Endothelial cell of hepatic sinusoid (primary cell): ENCODE data around the gene CD63.

Experiments used
- in situ Hi-C: cut with HindIII; loops from 2 replicates; pipeline ENCODE4 v1.10.0; 2017; ENCODE audit warnings: low sequenced_read_pairs

CD63 gene

GRCh38 chr12:55741931-55742680, 13.3 kb upstream of the CD63 start:
- in situ Hi-C loops: no loop called here

DNA sequence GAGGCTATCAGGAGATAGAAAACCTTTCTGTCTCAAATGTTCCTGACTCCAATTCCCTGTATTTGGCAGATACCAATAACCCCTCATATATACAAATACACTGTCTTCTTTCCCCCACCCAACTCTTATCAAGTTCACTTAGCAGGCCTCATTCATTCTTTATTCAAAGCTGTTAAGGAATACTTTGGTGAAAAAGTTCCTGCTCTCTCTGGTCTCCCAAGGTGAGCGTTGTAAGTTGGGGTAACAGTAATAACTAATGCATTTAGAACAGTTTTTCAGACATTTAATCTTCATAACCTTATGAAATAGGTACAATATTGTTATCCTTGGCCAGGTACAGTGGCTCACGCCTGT, 10.2 kb upstream of the CD63 start:
- in situ Hi-C loops: no loop called here

DNA sequence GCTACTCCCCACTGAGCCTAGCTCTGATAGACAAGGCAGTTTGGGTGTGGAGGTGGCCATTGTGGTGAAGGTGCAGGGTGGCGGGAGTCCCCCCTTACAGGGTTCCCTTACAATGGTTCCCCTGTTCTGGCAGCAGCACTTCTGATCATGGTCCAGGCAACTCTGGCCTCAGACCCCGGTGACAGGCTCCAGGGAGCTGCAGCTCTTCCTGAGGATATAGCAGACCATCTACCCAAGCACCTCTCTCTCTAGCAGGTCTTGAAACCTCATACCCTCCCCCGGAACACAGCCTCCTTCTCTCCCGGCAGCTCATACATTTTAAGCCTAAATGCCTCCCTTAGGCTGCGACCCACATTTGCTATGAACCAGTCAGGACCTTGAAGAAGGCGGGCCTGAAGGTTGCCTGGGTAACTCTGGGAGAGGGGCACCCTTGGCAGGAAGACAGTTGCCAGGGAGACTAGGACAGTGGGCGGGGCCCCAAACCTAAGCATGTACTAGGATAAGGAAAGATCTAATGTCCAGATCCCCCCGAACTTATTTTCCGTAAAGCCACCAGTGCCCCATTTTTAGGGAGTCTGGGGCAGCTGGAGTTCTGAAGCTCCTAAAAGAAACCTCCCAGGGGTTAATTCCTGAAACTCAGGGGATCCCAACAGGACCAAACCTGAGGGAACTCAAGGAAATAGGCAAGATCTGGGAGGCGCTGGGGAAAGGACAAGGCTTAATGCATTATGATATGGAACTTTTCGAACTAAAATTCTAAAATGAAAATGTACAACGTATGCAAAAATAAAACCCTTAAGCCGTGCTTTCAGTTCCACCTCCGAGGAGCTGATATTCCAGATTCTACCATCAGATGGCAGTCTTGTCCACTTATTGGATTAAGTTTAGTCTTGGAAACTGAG, 9.6 kb upstream of the CD63 start:
- in situ Hi-C loops: no loop called here

GRCh38 chr12:55737581-55738122, 8.8 kb upstream of the CD63 start:
- in situ Hi-C loops: no loop called here

GRCh38 chr12:55736780-55737580, 8.2 kb upstream of the CD63 start:
- in situ Hi-C loops: no loop called here

DNA sequence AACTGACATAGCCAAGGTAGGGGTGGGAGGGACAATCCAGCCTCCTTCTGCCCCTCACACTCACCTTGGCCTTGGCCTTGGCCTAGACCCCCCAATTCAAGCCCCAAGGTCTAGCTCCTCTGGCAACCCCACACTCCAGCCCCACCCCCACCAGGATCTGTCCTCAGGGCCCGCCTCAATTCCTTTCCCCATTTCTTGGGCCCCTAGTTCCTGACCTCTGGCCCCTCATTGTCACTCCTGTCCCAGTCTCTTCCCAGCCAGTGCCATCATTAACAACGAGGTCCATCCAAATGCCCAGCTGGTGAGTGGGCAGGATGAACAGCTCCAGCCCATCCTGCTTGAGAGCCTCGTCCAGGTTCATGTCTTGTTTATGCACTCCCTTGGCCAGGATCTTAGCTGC, 7.3 kb upstream of the CD63 start:
- in situ Hi-C loops: no loop called here

DNA sequence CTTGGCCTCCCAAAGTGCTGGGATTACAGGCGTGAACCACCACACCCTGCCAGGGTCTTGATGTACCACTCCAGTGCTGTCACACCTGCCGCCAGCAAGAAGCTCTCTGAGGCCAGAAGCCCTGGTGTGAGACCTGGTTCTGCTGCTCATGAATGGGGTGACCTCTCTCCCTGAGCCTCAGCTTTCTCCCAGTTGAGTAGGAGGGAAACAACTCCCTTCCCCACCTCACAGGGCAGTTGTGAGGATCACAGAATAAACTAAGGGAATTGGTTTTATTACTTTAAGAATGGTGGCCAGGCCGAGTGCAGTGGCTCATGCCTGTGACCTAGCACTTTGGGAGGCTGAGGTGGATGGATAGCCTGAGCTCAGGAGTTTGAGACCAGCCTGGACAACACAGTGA, 5.8 kb upstream of the CD63 start:
- in situ Hi-C loops: no loop called here

- in situ Hi-C loops: no loop called here
These were observed 5.0 kb upstream of the CD63 start for GRCh38 chr12:55733858-55734257.

DNA sequence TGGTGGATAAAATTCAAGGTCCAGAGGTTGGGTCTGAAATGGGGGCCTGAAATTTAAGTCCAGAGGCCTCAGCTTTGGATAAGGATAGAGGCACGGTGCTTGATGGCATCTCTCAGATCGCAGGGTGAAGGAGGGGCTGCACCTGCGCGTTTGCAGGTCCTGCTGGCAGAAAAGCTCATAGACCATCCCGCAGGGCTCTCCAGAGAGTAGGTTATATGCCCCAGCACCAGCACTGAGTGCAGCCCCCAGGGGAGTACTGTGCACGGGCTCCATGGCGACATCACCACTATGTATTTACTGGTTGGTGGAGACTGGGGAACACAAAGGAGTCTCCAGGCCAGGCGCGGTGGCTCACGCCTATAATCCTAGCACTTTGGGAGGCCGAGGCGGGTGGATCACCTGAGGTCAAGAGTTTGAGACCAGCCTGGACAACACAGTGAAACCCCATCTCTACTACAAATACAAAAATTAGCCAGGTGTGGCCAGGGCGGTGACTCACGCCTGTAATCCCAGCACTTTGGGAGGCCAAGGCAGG, 4.3 kb upstream of the CD63 start:
- in situ Hi-C loops: no loop called here

DNA sequence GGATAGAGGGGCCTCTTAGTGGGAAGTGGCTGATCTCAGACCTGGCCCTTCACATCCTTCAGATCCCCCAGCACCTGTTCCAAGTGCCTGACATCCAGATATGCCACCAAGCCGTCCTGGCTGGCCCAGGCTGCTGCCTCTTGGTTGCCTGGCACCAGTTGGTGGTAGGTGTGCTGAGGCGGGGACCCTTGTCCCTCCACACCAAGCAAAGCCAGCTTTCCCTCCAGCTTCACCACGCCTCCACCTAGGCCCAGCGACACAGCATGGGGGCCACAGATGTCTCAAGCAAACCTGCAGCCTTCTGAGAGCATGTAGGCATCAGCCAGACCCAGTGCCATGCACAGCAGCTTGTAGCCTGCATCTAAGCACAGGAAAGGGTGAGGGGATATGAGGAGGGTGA, 3.5 kb upstream of the CD63 start:
- in situ Hi-C loops: no loop called here

- in situ Hi-C loops: no loop called here
These were observed 1.3 kb upstream of the CD63 start for GRCh38 chr12:55729819-55730818.

DNA sequence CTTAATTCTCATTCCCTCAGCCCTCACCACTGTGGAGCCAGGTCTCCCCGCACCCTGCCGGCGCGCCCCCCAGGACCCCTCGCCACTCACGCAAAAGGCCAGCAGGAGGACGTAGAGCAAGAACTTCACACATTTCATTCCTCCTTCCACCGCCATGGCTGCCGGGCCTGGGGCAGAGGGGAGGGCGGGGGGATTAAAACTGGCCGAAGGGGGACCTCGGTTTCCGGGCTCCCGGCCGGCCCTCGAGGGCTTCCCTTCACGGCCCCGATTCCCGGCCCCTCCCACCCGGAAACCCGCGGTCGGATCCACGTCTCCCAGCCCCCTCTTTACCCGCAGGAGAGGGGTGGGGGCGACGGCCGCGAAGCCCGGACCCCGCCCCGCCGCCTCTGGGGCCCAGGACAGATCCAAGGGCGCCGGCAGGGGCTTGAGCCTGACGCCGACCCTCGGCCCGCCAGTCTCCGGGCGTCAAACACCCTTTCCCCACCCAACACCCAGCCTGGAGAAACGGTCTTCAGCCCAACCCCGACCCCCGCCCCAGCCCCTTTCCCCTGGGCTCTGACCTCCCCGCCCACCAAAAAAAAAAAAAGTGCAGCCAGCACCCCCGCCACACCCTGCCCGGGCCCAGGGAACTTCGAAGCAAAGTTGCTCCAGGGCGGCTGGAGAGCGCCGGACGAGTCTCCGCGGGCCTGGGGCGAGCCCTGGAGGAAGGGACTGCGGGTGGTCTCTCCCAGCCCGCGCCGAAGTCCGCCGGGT, 447 bp downstream of the CD63 start:
- in situ Hi-C loops: no loop called here

GRCh38 chr12:55727643-55728185, 1.1 kb downstream of the CD63 start:
- in situ Hi-C loops: no loop called here

- in situ Hi-C loops: no loop called here
These were observed 1.8 kb downstream of the CD63 start for GRCh38 chr12:55726971-55727370.

DNA sequence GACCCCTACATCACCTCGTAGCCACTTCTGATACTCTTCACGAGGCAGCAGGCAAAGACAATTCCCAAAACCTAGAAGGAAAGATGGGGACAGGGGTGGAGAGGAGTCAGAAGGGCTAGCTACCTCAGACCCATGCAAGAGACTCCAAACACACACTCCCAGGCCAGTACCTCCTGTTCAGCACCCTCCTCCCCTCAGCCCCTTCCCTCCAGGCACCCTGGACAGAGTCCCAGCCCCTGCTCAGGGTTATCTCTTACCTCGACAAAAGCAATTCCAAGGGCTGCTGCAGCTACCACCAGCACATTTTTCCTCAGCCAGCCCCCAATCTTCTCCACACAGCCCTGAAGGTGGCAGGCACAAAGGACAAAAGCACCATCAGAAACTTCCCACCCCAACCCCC, 3.3 kb downstream of the CD63 start:
- in situ Hi-C loops: no loop called here

- in situ Hi-C loops: no loop called here
These were observed 3.9 kb downstream of the CD63 start for GRCh38 chr12:55724940-55725309.

GRCh38 chr12:55724226-55724939, 4.4 kb downstream of the CD63 start:
- in situ Hi-C loops: no loop called here
